CD14-positive monocyte (primary cell): ENCODE measurements around the gene TOR4A. TPM values are rescaled to one million over a fixed set of nuclear protein-coding genes. Genes with fewer than 3 reads are reported as not detected.

Experiments used
- DNase-seq, 3 donors: peaks; one replicate each; pipeline ENCODE4 v3.0.0-alpha.2; 2011 to 2022
- H2AFZ ChIP-seq: 2 replicates; pipeline ENCODE4 v1.6.0; 2012; ENCODE audit warnings: mild to moderate bottlenecking, low read depth, low read length, inconsistent platforms; ENCODE audit not compliant: insufficient read depth, poor library complexity, severe bottlenecking
- H3K27ac ChIP-seq, 2 donors: 1 replicate in 1 of 2; 2 replicates in 1 of 2; pipeline ENCODE4 v1.5.1; 2012 to 2013; ENCODE audit warnings: low read length in 2 of 2, control low read depth in 1 of 2, inconsistent platforms in 1 of 2, low read depth in 1 of 2, mild to moderate bottlenecking in 1 of 2
- H3K27me3 ChIP-seq, 2 donors: one replicate each; pipeline versions ENCODE4 v1.6.0 to v1.6.1; 2011 to 2013; ENCODE audit warnings: low read length in 2 of 2; ENCODE audit not compliant: control insufficient read depth in 2 of 2, insufficient read depth in 2 of 2
- H3K36me3 ChIP-seq, 2 donors: replicated peaks in 1 of 2; 1 replicate in 1 of 2; 2 replicates in 1 of 2; pipeline versions ENCODE4 v1.5.1 to v1.6.1; 2012 to 2013; ENCODE audit warnings: low read length in 2 of 2, control low read depth in 1 of 2, inconsistent platforms in 1 of 2, mild to moderate bottlenecking in 1 of 2; ENCODE audit not compliant: insufficient read depth in 2 of 2, control insufficient read depth in 1 of 2
- H3K4me1 ChIP-seq, 2 donors: 1 replicate in 1 of 2; 2 replicates in 1 of 2; pipeline versions ENCODE4 v1.5.1 to v1.6.1; 2012 to 2013; ENCODE audit warnings: low read length in 2 of 2, control low read depth in 1 of 2, inconsistent platforms in 1 of 2, mild to moderate bottlenecking in 1 of 2, moderate library complexity in 1 of 2; ENCODE audit not compliant: insufficient read depth in 2 of 2, control insufficient read depth in 1 of 2
- H3K4me2 ChIP-seq: replicated peaks from 2 replicates; pipeline ENCODE3; 2012; ENCODE audit warnings: low read length, moderate library complexity, mild to moderate bottlenecking; ENCODE audit not compliant: poor library complexity, severe bottlenecking; ENCODE audit errors: extremely low read depth
- H3K4me3 ChIP-seq, 3 experiments: fragments of 200-600 bp in 1 of 3; sonication (generic) in 1 of 3; replicated peaks in 1 of 3; 1 replicate in 2 of 3; 2 replicates in 1 of 3; pipeline ENCODE4 v1.5.1; 2011 to 2013; ENCODE audit warnings: low read length in 3 of 3, mild to moderate bottlenecking in 3 of 3, control low read depth in 2 of 3, low read depth in 2 of 3, inconsistent platforms in 1 of 3, moderate library complexity in 1 of 3
- H3K79me2 ChIP-seq: 2 replicates; pipeline ENCODE4 v1.6.0; 2012; ENCODE audit warnings: mild to moderate bottlenecking, control low read depth, inconsistent platforms, low read length, moderate library complexity; ENCODE audit not compliant: insufficient read depth
- H3K9ac ChIP-seq: 2 replicates; pipeline ENCODE4 v1.6.0; 2017; ENCODE audit warnings: low read length, mild to moderate bottlenecking; ENCODE audit not compliant: insufficient read depth, poor library complexity, severe bottlenecking
- H3K9me3 ChIP-seq, 2 donors: replicated peaks in 1 of 2; 1 replicate in 1 of 2; 2 replicates in 1 of 2; pipeline versions ENCODE4 v1.5.1 to v1.6.1; 2012 to 2013; ENCODE audit warnings: low read length in 2 of 2, control low read depth in 1 of 2; ENCODE audit not compliant: control insufficient read depth in 1 of 2, insufficient read depth in 1 of 2
- H4K20me1 ChIP-seq: 2 replicates; pipeline ENCODE4 v1.6.0; 2012; ENCODE audit warnings: mild to moderate bottlenecking, low read length, control low read depth, moderate library complexity; ENCODE audit not compliant: insufficient read depth
- H3K27ac Mint-ChIP-seq, 7 donors: one replicate each; pipeline ENCODE4 v1.8.0; 2020; ENCODE audit warnings: mild to moderate bottlenecking in 7 of 7, mixed read lengths in 7 of 7, moderate library complexity in 6 of 7, inconsistent platforms in 2 of 7
- H3K27me3 Mint-ChIP-seq, 3 donors: one replicate each; pipeline ENCODE4 v1.8.0; 2021 to 2022; ENCODE audit warnings: low read depth in 3 of 3, mild to moderate bottlenecking in 3 of 3, mixed read lengths in 3 of 3, moderate library complexity in 3 of 3, inconsistent platforms in 1 of 3
- H3K36me3 Mint-ChIP-seq, 2 donors: one replicate each; pipeline ENCODE4 v1.8.0; 2020; ENCODE audit warnings: mixed read lengths in 2 of 2, inconsistent platforms in 1 of 2, mild to moderate bottlenecking in 1 of 2
- H3K4me1 Mint-ChIP-seq: one replicate; pipeline ENCODE4 v1.8.0; 2020; ENCODE audit warnings: mild to moderate bottlenecking, mixed read lengths
- H3K4me3 Mint-ChIP-seq, 2 donors: one replicate each; pipeline ENCODE4 v1.8.0; 2020; ENCODE audit warnings: mild to moderate bottlenecking in 2 of 2, mixed read lengths in 2 of 2, moderate library complexity in 1 of 2
- H3K9me3 Mint-ChIP-seq, 7 donors: one replicate each; pipeline ENCODE4 v1.8.0; 2020 to 2022; ENCODE audit warnings: mixed read lengths in 7 of 7, mild to moderate bottlenecking in 6 of 7, moderate library complexity in 6 of 7, inconsistent platforms in 2 of 7
- WGBS: methylation state at CpG from one replicate; pipeline ENCODE4 v1.1.5; 2013; ENCODE audit warnings: missing lambda C conversion rate; ENCODE audit not compliant: insufficient coverage; 5-methylcytosine and 5-hydroxymethylcytosine counted together
- intact Hi-C, 2 donors: fragments of 100-400 bp; cut with micrococcal nuclease; formaldehyde crosslinking; loops; one replicate each; pipeline versions ENCODE4 v1.15.0 to v1.15.1; 2023
- polyA plus RNA-seq, 3 donors: library from polyadenylated mRNA; depleted of rRNA in 1 of 3; unstranded in 2 of 3; stranded (reverse) in 1 of 3; fragments of 300-500 nt in 2 of 3; fragments of >200 nt in 1 of 3; fragmentation: Illumina TruSeq in 2 of 3; gene quantifications; 1 replicate in 2 of 3; 2 replicates in 1 of 3; pipeline ENCODE4 v1.2.3, GENCODE V29; 2012 to 2021
- TF ChIP-seq, protein P1 (sequence below): fragments of 200-600 bp; IDR thresholded peaks from one replicate; pipeline ENCODE4 v1.8.0; 2022; ENCODE audit warnings: antibody characterized with exemption, mild to moderate bottlenecking

The TOR4A gene
- polyA plus RNA-seq, 3 donors: 13.7 to 17.6 (median 15.4) TPM

- peaks cover 3 to 9% of the 10 kb centered on the region in 2 donors for H3K36me3 Mint-ChIP-seq
- peak overlapping the region; percentile 70 for H2AFZ ChIP-seq
- intact Hi-C loops: no loop called here
- H3K4me3 Mint-ChIP-seq: peak overlapping the region; percentile 74 to 91
- H3K9me3 Mint-ChIP-seq: peaks cover 0 to 16% (median 9%) of the 10 kb centered on the region in 7 donors
- H3K9ac ChIP-seq: peak overlapping the region; percentile 32
- peaks cover 67 to 89% (median 73%) of the 10 kb centered on the region in 3 donors for H3K27me3 Mint-ChIP-seq
- no peak overlapping the region for H3K27ac ChIP-seq
- no peaks in the 10 kb centered on the region for H3K36me3 ChIP-seq
- peaks cover 21% of the 10 kb centered on the region for H3K4me1 Mint-ChIP-seq
- H3K27me3 ChIP-seq: peaks cover 39 to 85% of the 10 kb centered on the region in 2 donors
- H4K20me1 ChIP-seq: no peaks in the 10 kb centered on the region
- H3K27ac Mint-ChIP-seq: peak overlapping the region in 1 of 7 donors; percentile 60
- WGBS: under 1% methylated on average over 115 of the region's 115 CpGs
- H3K79me2 ChIP-seq: no peaks in the 10 kb centered on the region
- H3K4me3 ChIP-seq: peak overlapping the region; percentile 7 to 69 (median 23)
- H3K9me3 ChIP-seq: peaks cover 0 to 9% of the 10 kb centered on the region in 2 donors
- TF ChIP-seq, protein P1, sequence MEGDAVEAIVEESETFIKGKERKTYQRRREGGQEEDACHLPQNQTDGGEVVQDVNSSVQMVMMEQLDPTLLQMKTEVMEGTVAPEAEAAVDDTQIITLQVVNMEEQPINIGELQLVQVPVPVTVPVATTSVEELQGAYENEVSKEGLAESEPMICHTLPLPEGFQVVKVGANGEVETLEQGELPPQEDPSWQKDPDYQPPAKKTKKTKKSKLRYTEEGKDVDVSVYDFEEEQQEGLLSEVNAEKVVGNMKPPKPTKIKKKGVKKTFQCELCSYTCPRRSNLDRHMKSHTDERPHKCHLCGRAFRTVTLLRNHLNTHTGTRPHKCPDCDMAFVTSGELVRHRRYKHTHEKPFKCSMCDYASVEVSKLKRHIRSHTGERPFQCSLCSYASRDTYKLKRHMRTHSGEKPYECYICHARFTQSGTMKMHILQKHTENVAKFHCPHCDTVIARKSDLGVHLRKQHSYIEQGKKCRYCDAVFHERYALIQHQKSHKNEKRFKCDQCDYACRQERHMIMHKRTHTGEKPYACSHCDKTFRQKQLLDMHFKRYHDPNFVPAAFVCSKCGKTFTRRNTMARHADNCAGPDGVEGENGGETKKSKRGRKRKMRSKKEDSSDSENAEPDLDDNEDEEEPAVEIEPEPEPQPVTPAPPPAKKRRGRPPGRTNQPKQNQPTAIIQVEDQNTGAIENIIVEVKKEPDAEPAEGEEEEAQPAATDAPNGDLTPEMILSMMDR: peak; percentile 22
- H3K4me1 ChIP-seq: peaks cover 23 to 37% of the 10 kb centered on the region in 2 donors
- peak overlapping the region; percentile 74 for H3K4me2 ChIP-seq
- DNase-seq: peak in 1 of 3 donors; percentile 29
Measured at GRCh38 chr9:137301081-137301947, 23.8 kb downstream of the TOR4A start.

GRCh38 chr9:137302118-137302448 lies 24.6 kb downstream of the TOR4A start, which contains the start of gene NRARP:
Gene NRARP, minus strand, starts transcription at chr9:137302271. Its CDS starts 343 bp downstream, at chr9:137301928.
- H3K36me3 Mint-ChIP-seq: peaks cover 3 to 5% of the 10 kb centered on the region in 2 donors
- WGBS: under 1% methylated on average over 60 of the region's 60 CpGs
- H3K27ac Mint-ChIP-seq: peak within 1 kb of the TSS in 1 of 7 donors; percentile 60
- peak within 1 kb of the TSS; percentile 15 to 69 (median 23) for H3K4me3 ChIP-seq
- no peaks in the 10 kb centered on the region for H4K20me1 ChIP-seq
- peak within 1 kb of the TSS; percentile 74 for H3K4me2 ChIP-seq
- H3K9ac ChIP-seq: peak within 1 kb of the TSS; percentile 54
- no peaks in the 10 kb centered on the region for H3K79me2 ChIP-seq
- TF ChIP-seq, protein P1: no peak
- intact Hi-C loops: loop anchor here (2.0 kb wide), 1 partner anchor 25 kb away; no protein-coding TSS in a partner anchor
- H3K4me1 Mint-ChIP-seq: peaks cover 19% of the 10 kb centered on the region
- H2AFZ ChIP-seq: peak within 1 kb of the TSS; percentile 74
- peaks cover 38 to 85% of the 10 kb centered on the region in 2 donors for H3K27me3 ChIP-seq
- peak within 1 kb of the TSS; percentile 74 to 91 for H3K4me3 Mint-ChIP-seq
- peaks cover 2 to 9% of the 10 kb centered on the region in 2 donors for H3K9me3 ChIP-seq
- no peaks in the 10 kb centered on the region for H3K36me3 ChIP-seq
- H3K27me3 Mint-ChIP-seq: peaks cover 67 to 89% (median 73%) of the 10 kb centered on the region in 3 donors
- peaks cover 0 to 12% (median 5%) of the 10 kb centered on the region in 7 donors for H3K9me3 Mint-ChIP-seq
- H3K27ac ChIP-seq: no peak within 1 kb of the TSS
- peaks cover 31 to 45% of the 10 kb centered on the region in 2 donors for H3K4me1 ChIP-seq
- peak; percentile 78 to 86 (median 82) for DNase-seq
